Thyroid gland (tissue), 4 donors: ENCODE data around the gene LRRC4C.

Experiments used
- CTCF ChIP-seq, 6 experiments: fragments of 200-600 bp in 3 of 6; fragments of 450-650 bp in 3 of 6; sonication (generic) in 3 of 6; IDR thresholded peaks; one replicate each; pipeline ENCODE4 v1.5.1; 2016 to 2019; ENCODE audit warnings: antibody characterized with exemption in 6 of 6, mild to moderate bottlenecking in 2 of 6, inconsistent platforms in 1 of 6, moderate library complexity in 1 of 6
- POLR2A ChIP-seq, 2 donors: fragments of 450-650 bp; IDR thresholded peaks; one replicate each; pipeline ENCODE4 v1.6.1; 2017; ENCODE audit warnings: antibody characterized with exemption in 2 of 2, mild to moderate bottlenecking in 2 of 2, moderate library complexity in 1 of 2

- TF ChIP-seq CTCF (IDR thresholded peaks at IDR 0.05) (no peak), POLR2A (IDR thresholded peaks at IDR 0.05) (no peak)
These were observed 22.4 kb downstream of the LRRC4C start for GRCh38 chr11:41437006-41437490.
